Measurements from ENCODE around the gene PRDX3. TPM values are rescaled to one million over a fixed set of nuclear protein-coding genes. Genes with fewer than 3 reads are reported as not detected.
A peak's percentile ranks its signal among the peaks of the same experiment; 100 is the strongest.

The PRDX3 gene
- total RNA-seq, 6 experiments from 2014 or later, result 171 to 235 (median 194) TPM

DNA sequence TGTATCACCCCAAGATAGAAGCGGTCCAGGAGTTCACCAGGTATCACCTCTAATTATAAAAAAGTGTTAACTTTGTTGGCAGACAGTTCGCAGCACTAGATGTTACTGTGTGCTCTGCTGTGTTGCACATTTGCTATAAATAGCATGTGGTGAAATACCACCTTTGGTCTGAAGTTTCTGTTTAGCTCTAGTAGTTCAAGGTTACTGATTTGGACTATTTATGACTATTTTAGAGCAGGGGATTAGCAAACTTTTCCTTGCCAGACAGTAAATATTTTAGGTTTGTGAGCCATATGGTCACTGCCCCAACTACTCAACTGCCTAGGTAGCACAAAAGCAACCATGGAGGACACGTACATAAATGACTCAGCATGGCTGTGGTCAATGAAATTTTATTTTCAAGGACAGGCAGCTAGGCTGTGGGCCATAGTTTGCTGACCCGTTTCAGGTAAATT is 58.2 kb downstream of the PRDX3 start:
- 23% methylated on average over 4 of the region's 4 CpGs for WGBS (ENCODE audit: insufficient coverage, low coverage, low lambda C conversion rate, missing lambda C conversion rate)
- H3K27ac ChIP-seq, result peak overlapping the region; percentile 66 to 90 (median 84)
- no peak for TF ChIP-seq POLR2A (IDR thresholded peaks at IDR 0.05)
- TF ChIP-seq, protein P1, sequence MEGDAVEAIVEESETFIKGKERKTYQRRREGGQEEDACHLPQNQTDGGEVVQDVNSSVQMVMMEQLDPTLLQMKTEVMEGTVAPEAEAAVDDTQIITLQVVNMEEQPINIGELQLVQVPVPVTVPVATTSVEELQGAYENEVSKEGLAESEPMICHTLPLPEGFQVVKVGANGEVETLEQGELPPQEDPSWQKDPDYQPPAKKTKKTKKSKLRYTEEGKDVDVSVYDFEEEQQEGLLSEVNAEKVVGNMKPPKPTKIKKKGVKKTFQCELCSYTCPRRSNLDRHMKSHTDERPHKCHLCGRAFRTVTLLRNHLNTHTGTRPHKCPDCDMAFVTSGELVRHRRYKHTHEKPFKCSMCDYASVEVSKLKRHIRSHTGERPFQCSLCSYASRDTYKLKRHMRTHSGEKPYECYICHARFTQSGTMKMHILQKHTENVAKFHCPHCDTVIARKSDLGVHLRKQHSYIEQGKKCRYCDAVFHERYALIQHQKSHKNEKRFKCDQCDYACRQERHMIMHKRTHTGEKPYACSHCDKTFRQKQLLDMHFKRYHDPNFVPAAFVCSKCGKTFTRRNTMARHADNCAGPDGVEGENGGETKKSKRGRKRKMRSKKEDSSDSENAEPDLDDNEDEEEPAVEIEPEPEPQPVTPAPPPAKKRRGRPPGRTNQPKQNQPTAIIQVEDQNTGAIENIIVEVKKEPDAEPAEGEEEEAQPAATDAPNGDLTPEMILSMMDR (IDR thresholded peaks at IDR 0.05), result no peak
- peaks cover 0 to 25% (median 3%) of the 10 kb centered on the region in 4 donors for H3K36me3 ChIP-seq
- H3K4me3 ChIP-seq, result no peak overlapping the region
- no peaks in the 10 kb centered on the region for H3K9me3 ChIP-seq
- intact Hi-C loops (cut with DNase I), result no loop called here
- ATAC-seq (peak; percentile 85 to 95 (median 89)), DNase-seq (no peak)
- H3K27me3 ChIP-seq, result no peaks in the 10 kb centered on the region
- peaks cover 0 to 39% (median 15%) of the 10 kb centered on the region in 4 donors for H3K4me1 ChIP-seq

DNA sequence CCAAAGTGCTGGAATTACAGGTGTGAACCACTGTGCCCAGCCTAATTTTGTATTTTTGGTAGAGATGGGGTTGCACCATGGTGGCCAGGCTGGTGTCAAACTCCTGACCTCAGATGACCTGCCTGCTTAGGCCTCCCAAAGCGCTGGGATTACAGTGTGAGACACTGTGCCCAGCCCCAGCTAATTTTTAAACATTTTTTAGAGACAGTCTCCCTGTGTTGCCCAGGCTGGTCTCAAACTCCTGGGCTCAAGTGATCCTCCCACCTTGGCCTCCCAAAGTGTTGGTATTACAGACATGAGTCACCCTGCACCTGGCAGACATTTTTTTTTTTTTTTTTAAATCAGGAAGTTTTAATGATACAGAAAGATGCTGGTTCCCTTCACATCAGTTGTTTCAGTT is 59.2 kb downstream of the PRDX3 start:
- peaks cover 0 to 21% (median 3%) of the 10 kb centered on the region in 4 donors for H3K36me3 ChIP-seq
- no peak for TF ChIP-seq POLR2A (IDR thresholded peaks at IDR 0.05)
- TF ChIP-seq, protein P1 (IDR thresholded peaks at IDR 0.05), result no peak
- 29% methylated on average over 1 of the region's 1 CpG for WGBS (ENCODE audit: insufficient coverage, low coverage, low lambda C conversion rate, missing lambda C conversion rate)
- peak overlapping the region; percentile 63 to 90 (median 84) for H3K27ac ChIP-seq
- H3K9me3 ChIP-seq, result no peaks in the 10 kb centered on the region
- H3K4me1 ChIP-seq, result peaks cover 0 to 46% (median 16%) of the 10 kb centered on the region in 4 donors
- no peak overlapping the region for H3K4me3 ChIP-seq
- peak in 1 of 4 donors; percentile 2 for ATAC-seq
- no peaks in the 10 kb centered on the region for H3K27me3 ChIP-seq
- intact Hi-C loops (cut with DNase I), result no loop called here
- DNase-seq, result no peak

DNA sequence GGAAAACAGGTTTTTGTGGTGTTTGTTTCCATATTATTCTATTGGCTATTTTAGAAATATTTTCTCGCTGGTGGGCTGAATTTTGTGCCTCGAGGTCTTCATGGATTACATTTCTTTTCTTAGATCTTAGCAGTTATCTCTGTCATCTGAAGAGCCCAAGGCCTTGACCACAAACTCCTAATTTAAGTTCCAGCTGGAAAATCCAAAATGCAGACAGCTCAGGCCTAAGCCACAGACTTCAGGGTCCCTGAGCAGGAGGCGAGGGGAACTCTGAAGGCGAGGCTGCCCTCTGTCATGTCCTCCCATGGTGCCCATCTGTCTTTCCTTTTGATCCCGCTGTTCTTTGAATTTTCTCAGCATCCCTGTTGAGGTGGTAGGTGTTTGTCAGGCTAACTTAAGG is 60.4 kb downstream of the PRDX3 start:
- intact Hi-C loops (cut with DNase I), result no loop called here
- no peak for TF ChIP-seq POLR2A (IDR thresholded peaks at IDR 0.05)
- TF ChIP-seq, protein P1 (IDR thresholded peaks at IDR 0.05), result no peak
- ATAC-seq, result no peak
- Histone ChIP-seq H3K4me1 (peaks cover 0 to 58% (median 18%) of the 10 kb centered on the region in 4 donors), H3K27ac (peak overlapping the region in 1 of 3 donors; percentile 26), H3K9me3 (no peaks in the 10 kb centered on the region), H3K4me3 (no peak overlapping the region), H3K36me3 (peaks cover 0 to 15% (median 3%) of the 10 kb centered on the region in 4 donors), H3K27me3 (no peaks in the 10 kb centered on the region)
- DNase-seq, result no peak
- 89% methylated on average over 5 of the region's 5 CpGs for WGBS (ENCODE audit: insufficient coverage, low coverage, low lambda C conversion rate, missing lambda C conversion rate)

Small RNA genes within 50 kb of the gene (small RNA-seq; reads per million reads assigned to genes)
- gene RN7SL749P, result 0 reads per million in 2 experiments

Other genes starting within 250 kb of the PRDX3 start
- gene NANOS1, start 149.1 kb downstream of the PRDX3 start, total RNA-seq, result under 1 TPM in 3 of 6 experiments, not detected in 3; 0.06 to 0.35 (median 0.31) TPM
- gene EIF3A, start 98.0 kb downstream of the PRDX3 start, total RNA-seq, result 10 to 100 TPM; 41.6 to 69.5 (median 57.4) TPM
- 10 to 100 TPM; 24.0 to 46.4 (median 36.1) TPM for gene DENND10, start 74.7 kb downstream of the PRDX3 start, total RNA-seq
- 100 to 1,000 TPM in 1 of 6 experiments, 10 to 100 TPM in 5; 16.0 to 152 (median 23.8) TPM for gene SFXN4, start 13.1 kb downstream of the PRDX3 start, total RNA-seq
- gene GRK5, start 28.8 kb upstream of the PRDX3 start, total RNA-seq, result 10 to 100 TPM in 1 of 6 experiments, 1 to 10 TPM in 5; 5.9 to 11.5 (median 7.9) TPM

Data from right lobe of liver (tissue), 6 donors.